ENCODE data around the gene CSPG5. TPM values are rescaled to one million over a fixed set of nuclear protein-coding genes. Genes with fewer than 3 reads are reported as not detected.

Gene CSPG5
- polyA plus RNA-seq, 1 donor (not counting 4 experiments of a cell fraction or from before 2014, with no cell fraction given) = 0.14 TPM

DNA sequence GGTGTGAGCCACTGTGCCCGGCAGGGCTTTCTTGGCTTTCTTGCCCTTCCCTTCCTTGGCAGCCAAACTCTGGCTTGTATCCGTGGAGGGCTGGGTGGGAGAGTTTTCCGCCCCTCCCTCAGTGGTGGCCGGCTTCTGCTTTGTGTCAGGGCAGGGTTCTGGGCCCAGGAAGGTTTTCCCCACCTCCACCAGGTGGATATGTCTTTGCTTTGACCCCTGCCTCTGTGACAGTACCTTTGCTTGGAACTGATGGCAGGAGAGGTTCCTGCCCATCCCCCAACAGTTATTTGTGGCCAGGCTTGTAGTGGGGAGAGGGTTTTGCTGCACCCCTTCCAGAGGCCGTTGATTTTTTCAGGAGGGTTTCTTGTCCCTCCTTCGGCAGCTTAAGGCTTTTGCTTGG, 24.3 kb downstream of the CSPG5 start:
- Histone ChIP-seq H3K9me3 (ENCODE audit: control insufficient read depth, low read depth, low read length) (peaks cover 2% of the 10 kb centered on the region), H3K4me1 (ENCODE audit: control insufficient read depth, extremely low read depth, insufficient read depth, low read length) (no peaks in the 10 kb centered on the region), H3K36me3 (ENCODE audit: control insufficient read depth in 2 of 2, extremely low read depth in 1 of 2, insufficient read depth in 2 of 2, low read length in 2 of 2) (no peaks in the 10 kb centered on the region), H3K27ac (ENCODE audit: control insufficient read depth, insufficient read depth, low read length) (no peak overlapping the region), H3K79me2 (ENCODE audit: control insufficient read depth, insufficient read depth, low read length) (no peaks in the 10 kb centered on the region), H3K27me3 (ENCODE audit: control insufficient read depth, extremely low read depth, insufficient read depth, low read length) (no peaks in the 10 kb centered on the region), H3K4me2 (ENCODE audit: control insufficient read depth, extremely low read depth, insufficient read depth, low read depth, low read length) (no peak overlapping the region), H3K9ac (ENCODE audit: control insufficient read depth, extremely low read depth, insufficient read depth, low read length) (no peak overlapping the region), H2AFZ (ENCODE audit: control insufficient read depth, low read length) (no peak overlapping the region), H3K4me3 (ENCODE audit: control insufficient read depth in 2 of 3, extremely low read depth in 1 of 3, insufficient read depth in 2 of 3, low read depth in 1 of 3, low read length in 3 of 3) (no peak overlapping the region), H4K20me1 (ENCODE audit: control insufficient read depth, extremely low read depth, insufficient read depth, low read length) (no peaks in the 10 kb centered on the region), H3K9me1 (ENCODE audit: control insufficient read depth, extremely low read depth, insufficient read depth, low read length) (no peaks in the 10 kb centered on the region)
- FAIRE-seq (no peak), DNase-seq (ENCODE audit: low read depth, low spot score) (no peak)
- dilution Hi-C loops (cut with MboI; ENCODE audit: extremely low pct_ligation_motif_present, low sequenced_read_pairs) = no loop called here
- TF ChIP-seq, protein P1, sequence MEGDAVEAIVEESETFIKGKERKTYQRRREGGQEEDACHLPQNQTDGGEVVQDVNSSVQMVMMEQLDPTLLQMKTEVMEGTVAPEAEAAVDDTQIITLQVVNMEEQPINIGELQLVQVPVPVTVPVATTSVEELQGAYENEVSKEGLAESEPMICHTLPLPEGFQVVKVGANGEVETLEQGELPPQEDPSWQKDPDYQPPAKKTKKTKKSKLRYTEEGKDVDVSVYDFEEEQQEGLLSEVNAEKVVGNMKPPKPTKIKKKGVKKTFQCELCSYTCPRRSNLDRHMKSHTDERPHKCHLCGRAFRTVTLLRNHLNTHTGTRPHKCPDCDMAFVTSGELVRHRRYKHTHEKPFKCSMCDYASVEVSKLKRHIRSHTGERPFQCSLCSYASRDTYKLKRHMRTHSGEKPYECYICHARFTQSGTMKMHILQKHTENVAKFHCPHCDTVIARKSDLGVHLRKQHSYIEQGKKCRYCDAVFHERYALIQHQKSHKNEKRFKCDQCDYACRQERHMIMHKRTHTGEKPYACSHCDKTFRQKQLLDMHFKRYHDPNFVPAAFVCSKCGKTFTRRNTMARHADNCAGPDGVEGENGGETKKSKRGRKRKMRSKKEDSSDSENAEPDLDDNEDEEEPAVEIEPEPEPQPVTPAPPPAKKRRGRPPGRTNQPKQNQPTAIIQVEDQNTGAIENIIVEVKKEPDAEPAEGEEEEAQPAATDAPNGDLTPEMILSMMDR (optimal IDR thresholded peaks at IDR 0.05 in 1 of 3, IDR thresholded peaks at IDR 0.05 in 1 of 3, conservative IDR thresholded peaks at IDR 0.05 in 1 of 3; ENCODE audit: extremely low read depth in 1 of 3, insufficient read depth in 2 of 3, low read length in 3 of 3) = no peak
- TF ChIP-seq EZH2 (IDR thresholded peaks at IDR 0.05; ENCODE audit: low read length) = no peak

DNA sequence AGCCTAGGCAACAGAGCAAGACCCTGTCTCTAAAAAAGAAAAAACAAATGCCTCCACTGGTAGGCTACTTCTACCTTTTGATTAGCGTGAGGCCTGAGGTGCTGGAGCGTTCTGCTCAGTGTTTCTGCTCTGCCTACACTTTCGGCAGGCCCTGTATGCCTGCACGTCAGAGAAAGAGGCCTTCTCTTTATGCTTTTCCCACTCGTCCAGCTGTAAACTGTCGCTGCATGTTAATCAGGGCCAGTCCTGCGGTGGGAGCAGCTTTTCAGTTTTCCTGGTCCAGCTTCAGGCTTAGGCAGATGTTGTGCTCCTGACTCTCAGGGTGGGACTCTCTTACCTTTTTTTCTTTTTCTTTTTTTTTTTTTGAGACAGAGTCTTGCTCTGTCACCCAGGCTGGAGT, 25.3 kb downstream of the CSPG5 start:
- FAIRE-seq (no peak), DNase-seq (ENCODE audit: low read depth, low spot score) (no peak)
- TF ChIP-seq, protein P1 (optimal IDR thresholded peaks at IDR 0.05 in 1 of 3, IDR thresholded peaks at IDR 0.05 in 1 of 3, conservative IDR thresholded peaks at IDR 0.05 in 1 of 3; ENCODE audit: extremely low read depth in 1 of 3, insufficient read depth in 2 of 3, low read length in 3 of 3) = no peak
- no peak for TF ChIP-seq EZH2 (IDR thresholded peaks at IDR 0.05; ENCODE audit: low read length)
- no peaks in the 10 kb centered on the region for H3K27me3 ChIP-seq (ENCODE audit: control insufficient read depth, extremely low read depth, insufficient read depth, low read length)
- H3K4me1 ChIP-seq (ENCODE audit: control insufficient read depth, extremely low read depth, insufficient read depth, low read length) = no peaks in the 10 kb centered on the region
- no peak overlapping the region for H2AFZ ChIP-seq (ENCODE audit: control insufficient read depth, low read length)
- no peaks in the 10 kb centered on the region for H4K20me1 ChIP-seq (ENCODE audit: control insufficient read depth, extremely low read depth, insufficient read depth, low read length)
- no peak overlapping the region for H3K4me3 ChIP-seq (ENCODE audit: control insufficient read depth in 2 of 3, extremely low read depth in 1 of 3, insufficient read depth in 2 of 3, low read depth in 1 of 3, low read length in 3 of 3)
- H3K9me1 ChIP-seq (ENCODE audit: control insufficient read depth, extremely low read depth, insufficient read depth, low read length) = no peaks in the 10 kb centered on the region
- no peak overlapping the region for H3K9ac ChIP-seq (ENCODE audit: control insufficient read depth, extremely low read depth, insufficient read depth, low read length)
- H3K79me2 ChIP-seq (ENCODE audit: control insufficient read depth, insufficient read depth, low read length) = no peaks in the 10 kb centered on the region
- no peak overlapping the region for H3K4me2 ChIP-seq (ENCODE audit: control insufficient read depth, extremely low read depth, insufficient read depth, low read depth, low read length)
- dilution Hi-C loops (cut with MboI; ENCODE audit: extremely low pct_ligation_motif_present, low sequenced_read_pairs) = no loop called here
- H3K9me3 ChIP-seq (ENCODE audit: control insufficient read depth, low read depth, low read length) = peaks cover 2% of the 10 kb centered on the region
- no peaks in the 10 kb centered on the region for H3K36me3 ChIP-seq (ENCODE audit: control insufficient read depth in 2 of 2, extremely low read depth in 1 of 2, insufficient read depth in 2 of 2, low read length in 2 of 2)
- no peak overlapping the region for H3K27ac ChIP-seq (ENCODE audit: control insufficient read depth, insufficient read depth, low read length)
